ENCODE measurements around the gene GRB2.
"Not testable (repeated sequence)": the region's sequence is repeated elsewhere in the genome, so short reads cannot be mapped to it uniquely, and the experiment has no call there.

GRB2 gene

DNA sequence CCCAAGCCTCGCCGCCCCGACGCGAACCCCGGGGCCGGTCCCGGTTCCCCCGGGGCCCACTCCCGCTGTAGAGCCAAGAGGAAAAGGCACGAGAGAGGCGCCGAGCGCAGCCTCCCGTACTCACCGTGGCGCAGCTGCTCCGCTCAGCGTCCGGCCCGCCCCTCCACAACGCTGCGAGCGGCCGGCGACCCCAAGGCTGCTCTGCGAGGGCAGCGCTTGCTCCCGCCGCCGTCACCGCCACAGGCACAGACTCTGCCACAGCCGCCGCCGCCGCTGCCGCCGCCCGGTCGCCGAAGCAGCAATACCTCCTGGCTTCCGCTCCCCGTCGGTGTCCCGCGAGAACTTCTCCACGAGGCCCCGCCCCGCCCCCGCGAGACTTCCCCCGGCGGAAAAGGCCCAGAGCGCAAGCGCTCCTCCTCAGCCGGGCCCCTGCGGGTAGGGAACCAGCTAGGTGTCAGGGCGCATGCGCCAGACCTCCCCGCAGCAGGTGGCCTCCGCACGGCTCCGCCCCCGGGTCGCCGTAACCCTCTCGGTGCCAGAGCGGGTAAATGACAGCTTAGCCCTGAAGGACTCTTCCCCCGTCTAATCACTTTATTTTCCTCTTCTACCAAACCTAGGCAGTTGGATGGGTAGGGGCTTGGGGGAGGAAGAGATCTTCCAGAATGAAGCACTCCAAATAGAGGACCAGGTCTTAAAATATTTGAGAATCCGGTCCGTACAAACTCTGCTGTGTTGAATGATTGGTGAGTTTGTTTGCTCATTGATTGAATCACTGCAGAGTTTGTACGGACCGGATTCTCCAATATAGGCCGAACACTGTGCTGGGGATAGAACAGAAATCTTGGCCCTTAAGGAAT lies at the start of gene GRB2:
GRB2 (minus strand) TSS at position 314 of the 857 bp plus-strand sequence. CDS start 12,050 bp downstream, outside the sequence.
- peak; percentile 92 to 93 for DNase-seq

GRCh38 chr17:75454672-75455071 lies 49.2 kb upstream of the GRB2 start:
- DNase-seq: not testable (repeated sequence)

- no peak for DNase-seq
These were observed 48.7 kb upstream of the GRB2 start for GRCh38 chr17:75454193-75454592.

DNA sequence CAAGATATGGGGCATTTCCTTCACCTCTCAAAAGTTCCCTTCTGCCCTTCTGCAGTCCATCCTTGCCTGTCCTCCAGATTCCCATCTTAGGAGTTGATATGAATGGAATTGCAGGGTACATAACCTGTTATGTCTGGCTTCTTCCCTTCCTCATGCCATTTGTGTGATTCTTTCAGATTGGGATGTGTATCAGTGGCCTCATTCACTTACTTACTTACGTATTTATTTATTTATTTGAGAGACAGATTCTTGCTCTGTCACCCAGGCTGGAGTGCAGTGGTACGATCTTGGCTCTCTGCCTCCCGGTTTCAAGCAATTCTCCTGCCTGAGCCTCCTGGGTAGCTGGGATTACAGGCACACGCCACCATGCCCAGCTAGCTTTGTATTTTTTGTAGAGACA lies 44.8 kb upstream of the GRB2 start:
- no peak for DNase-seq

DNA sequence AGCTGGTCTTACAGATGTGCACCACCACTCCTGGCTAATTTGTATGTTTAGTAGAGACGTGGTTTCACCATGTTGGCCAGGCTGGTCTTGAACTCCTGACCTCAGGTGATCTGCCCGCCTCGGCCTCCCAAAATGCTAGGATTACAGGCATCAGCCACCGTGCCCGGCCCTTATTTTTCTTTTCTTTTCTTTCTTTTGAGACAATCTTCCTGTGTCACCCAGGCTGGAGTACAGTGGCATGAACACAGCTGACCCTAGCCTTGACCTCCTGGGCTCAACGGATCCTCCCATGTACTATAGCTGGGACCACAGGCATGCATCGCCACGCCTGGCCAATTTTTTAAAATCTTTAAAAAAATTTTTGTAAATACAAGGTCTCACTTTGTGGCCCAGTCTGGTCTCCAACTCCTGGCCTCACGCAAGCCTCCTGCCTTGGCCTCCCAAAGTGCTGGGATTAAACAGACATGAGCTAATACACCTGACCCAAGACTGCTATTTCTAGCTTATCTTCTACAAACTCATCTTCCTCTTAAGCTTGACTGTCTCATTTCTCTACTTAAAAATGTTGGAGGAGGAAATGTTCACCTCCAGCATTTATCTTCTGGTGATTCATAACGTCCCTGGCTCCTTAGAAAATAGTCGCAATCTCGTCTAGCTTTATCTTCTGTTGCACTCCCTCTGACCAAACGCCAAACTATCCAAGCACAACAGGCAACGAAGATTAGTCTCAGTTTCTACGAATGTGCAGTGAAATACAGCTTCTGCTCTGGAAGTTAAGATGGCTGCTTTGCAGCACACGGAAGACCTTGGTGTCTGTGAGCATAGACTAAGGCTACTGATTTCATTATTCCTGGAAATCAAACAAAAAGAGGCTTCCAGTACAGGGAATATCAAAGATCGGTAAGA lies 42.7 kb upstream of the GRB2 start:
- no peak for DNase-seq

DNA sequence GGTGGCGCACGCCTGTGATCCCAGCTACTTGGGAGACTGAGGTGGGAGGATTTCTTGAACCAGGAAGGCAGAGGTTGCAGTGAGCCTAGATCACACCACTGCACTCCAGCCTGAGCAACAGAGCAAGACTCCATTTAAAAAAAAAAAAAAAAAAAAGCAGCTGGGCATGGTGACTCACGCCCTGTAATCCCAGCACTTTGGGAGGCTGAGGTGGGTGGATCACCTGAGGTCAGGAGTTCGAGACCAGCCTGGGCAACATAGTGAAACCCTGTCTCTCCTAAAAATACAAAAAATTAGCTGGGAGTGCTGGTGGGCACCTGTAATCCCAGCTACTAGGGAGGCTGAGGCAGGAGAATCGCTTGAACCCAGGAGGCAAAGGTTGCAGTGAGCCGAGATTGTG lies 40.4 kb upstream of the GRB2 start:
- DNase-seq: not testable (repeated sequence)

- DNase-seq: no peak
These were observed 39.8 kb upstream of the GRB2 start for GRCh38 chr17:75445296-75445695.

GRCh38 chr17:75442168-75443103 lies 37.0 kb upstream of the GRB2 start:
- DNase-seq: no peak

DNA sequence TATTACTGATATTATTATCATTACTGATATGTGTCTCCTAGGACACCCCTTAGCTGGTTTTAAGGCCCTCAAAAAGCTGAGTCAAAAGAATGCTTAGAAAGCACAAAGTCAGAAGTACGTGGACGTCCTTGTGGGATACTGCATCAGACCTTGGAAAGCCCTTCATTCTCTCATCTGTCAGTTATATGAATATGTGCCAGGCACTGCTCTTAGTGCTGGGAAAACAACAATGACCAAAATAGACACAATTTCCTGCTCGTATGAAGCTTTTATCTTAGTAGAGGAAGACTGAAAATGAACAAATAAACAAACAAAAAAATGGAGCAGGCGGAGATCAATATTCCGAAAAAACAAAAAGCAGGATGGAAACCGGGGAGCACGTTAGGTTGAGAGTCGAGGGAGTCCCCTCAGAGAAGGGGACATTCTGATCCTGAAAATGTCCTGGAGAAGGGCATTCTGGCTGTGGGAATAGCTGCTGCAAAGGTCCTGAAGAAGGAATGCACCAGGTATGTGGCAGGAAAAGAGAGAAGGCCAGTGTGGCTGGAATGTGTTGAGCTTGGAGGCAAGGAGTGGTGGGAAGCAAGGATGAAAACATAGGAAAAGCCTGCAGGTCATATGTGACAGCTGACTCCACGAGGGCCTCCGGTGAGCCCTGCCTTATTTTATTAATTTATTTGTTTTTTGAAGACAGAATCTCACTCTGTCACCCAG lies 35.4 kb upstream of the GRB2 start:
- DNase-seq: no peak

- no peak for DNase-seq
These were observed 33.8 kb upstream of the GRB2 start for GRCh38 chr17:75439287-75439686.

DNA sequence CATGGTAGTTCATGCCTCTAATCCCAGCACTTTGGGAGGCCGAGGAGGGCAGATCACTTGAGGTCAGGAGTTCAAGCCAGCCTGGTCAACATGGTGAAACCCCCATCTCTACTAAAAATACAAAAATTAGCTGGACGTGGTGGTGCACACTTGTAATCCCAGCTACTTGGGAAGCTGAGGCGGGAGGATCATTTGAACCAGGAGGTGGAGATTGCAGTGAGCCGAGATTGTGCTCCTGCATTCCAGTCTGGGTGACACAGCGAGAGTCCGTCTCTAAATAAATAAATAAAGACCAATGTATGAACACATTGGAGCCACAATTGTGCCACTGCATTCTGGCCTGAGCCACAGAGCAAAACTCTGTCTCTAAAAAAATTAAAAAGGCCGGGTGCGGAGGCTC lies 31.9 kb upstream of the GRB2 start:
- DNase-seq: not testable (repeated sequence)

GRCh38 chr17:75434433-75434832 lies 29.0 kb upstream of the GRB2 start:
- DNase-seq: not testable (repeated sequence)

DNA sequence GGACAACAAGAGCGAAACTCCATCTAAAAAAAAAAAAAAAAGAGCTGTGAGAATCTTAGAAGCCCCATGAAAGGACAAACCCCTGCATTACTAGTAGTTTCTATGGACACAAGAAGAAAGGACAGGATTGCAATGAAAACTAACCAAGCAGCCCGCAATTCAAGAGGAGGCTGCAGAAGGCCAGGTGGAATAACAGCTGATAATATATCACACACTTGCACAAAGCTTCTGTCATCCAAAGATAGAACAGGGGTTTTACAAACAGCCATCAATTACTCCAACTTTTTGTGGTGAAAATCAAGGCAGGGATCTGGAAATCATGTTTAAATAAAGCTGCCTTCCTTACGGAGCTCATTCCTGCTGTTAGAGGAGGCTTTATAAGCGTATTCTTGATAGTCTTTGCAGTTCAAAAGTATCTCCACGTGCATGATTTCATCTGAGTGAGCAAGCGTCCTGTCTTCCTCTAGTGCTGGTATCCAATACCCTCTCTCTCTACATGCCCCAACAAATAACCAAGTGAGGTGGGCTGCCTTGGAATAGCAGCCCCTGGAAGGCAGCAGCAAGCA lies 27.8 kb upstream of the GRB2 start:
- no peak for DNase-seq

- no peak for DNase-seq
These were observed 24.9 kb upstream of the GRB2 start for GRCh38 chr17:75430159-75430974.

DNA sequence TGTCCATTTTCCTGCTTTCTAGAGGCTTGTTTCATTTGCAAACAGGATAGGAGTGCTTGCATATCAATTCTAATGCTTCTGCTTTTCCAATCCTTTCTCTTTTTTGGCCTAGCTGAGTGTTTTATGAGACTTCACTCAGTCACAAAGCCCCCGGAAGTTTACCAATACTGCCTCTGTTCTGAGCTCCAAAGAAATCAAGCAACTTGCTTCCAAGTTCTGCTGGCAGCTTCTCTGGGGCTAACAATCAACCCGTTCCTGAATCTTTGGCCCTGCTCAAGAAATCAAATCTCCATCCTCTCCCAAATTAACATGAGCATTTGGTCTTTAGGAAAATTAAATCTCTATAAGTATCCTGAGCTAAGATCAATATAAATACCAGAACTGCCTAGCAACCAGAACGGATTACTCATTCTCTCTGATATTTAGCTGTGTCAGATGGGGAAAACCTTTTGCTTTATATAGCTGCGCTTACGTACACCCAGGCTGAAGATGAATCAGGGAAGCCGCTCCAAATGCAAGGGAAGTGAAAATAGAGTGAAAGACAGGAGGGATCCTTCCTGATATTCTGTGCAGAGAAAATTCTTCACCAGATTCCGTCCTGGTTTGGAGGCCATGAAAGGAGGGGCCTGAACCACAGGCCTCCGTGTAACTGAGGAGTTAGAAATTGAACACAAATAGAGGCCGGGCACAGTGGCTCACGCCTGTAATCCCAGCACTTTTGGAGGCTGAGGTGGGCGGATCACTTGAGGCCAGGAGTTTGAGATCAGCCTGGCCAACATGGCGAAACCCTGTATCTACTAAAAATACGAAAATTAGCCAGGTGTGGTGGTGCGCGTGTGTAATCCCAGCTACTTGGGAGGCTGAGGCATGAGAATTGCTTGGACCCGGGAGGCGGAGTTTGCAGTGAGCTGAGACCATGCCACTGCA lies 23.3 kb upstream of the GRB2 start:
- DNase-seq: peak in 1 of 2 donors; percentile 4

- peak in 1 of 2 donors; percentile 28 for DNase-seq
These were observed 13.1 kb upstream of the GRB2 start for GRCh38 chr17:75418531-75418930.

- no peak for DNase-seq
These were observed 11.6 kb upstream of the GRB2 start for GRCh38 chr17:75417054-75417580.

DNA sequence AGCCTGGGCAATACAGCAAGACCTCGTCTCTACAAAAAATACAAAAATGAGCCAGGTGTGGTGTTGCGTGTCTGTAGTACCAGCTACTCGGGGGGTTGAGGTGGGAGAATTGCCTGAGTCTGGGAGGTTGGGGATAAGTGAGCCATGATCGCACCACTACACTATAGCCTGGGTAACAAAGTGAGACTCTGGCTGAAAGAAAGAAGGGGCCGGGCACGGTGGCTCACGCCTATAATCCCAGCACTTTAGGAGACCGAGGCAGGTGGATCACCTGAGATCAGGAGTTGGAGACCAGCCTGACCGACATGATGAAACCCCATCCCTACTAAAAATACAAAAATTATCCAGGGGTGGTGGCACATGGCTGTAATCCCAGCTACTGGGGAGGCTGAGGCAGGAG lies 10.5 kb upstream of the GRB2 start:
- DNase-seq: no peak

DNA sequence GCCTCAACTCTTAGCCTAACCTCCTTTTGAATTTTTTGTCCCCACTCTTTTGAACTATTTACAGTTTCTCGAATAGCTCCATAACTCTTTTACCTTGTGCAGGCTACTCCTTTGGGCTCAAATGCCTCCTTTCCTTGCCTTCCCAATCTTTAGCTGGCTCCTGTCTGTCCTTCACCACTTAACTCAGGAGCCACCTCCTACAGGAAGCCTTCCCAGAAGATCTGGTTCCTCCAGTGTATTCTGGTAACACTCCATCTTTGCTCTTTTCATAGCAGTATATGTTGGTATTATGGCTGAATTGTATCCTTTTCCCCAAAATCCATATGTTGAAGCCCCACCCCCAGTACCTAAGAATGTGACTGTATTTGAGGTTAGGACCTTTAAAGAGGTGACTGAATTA lies 9.0 kb upstream of the GRB2 start:
- DNase-seq: no peak

Measured in bone marrow (tissue), 2 donors.